HUES64 (cell line): ENCODE data around the gene TYROBP.
A peak's percentile ranks its signal among the peaks of the same experiment; 100 is the strongest.

ENCODE experiments used
- H3K27ac ChIP-seq: 2 replicates; pipeline ENCODE4 v1.7.0; 2013; ENCODE audit warnings: low read depth, low read length, inconsistent platforms
- H3K27me3 ChIP-seq: 2 replicates; pipeline ENCODE4 v1.6.1; 2013; ENCODE audit warnings: mild to moderate bottlenecking, low read length; ENCODE audit not compliant: insufficient read depth
- H3K36me3 ChIP-seq: 2 replicates; pipeline ENCODE4 v1.6.1; 2013; ENCODE audit warnings: mild to moderate bottlenecking, low read length; ENCODE audit not compliant: insufficient read depth
- H3K4me1 ChIP-seq: 2 replicates; pipeline ENCODE4 v1.6.1; 2013; ENCODE audit warnings: mild to moderate bottlenecking, low read length, moderate library complexity; ENCODE audit not compliant: insufficient read depth
- H3K4me3 ChIP-seq: 2 replicates; pipeline ENCODE4 v1.5.1; 2013; ENCODE audit warnings: mild to moderate bottlenecking, low read length, moderate library complexity
- H3K9ac ChIP-seq: 2 replicates; pipeline ENCODE4 v1.6.1; 2013; ENCODE audit warnings: mild to moderate bottlenecking, low read depth, low read length
- H3K9me3 ChIP-seq: 2 replicates; pipeline ENCODE4 v1.6.1; 2013; ENCODE audit warnings: low read depth, low read length; ENCODE audit not compliant: insufficient read depth
- WGBS: fragments of 150-250, 120-280 bp; methylation state at CpG from one replicate; pipeline ENCODE4 v1.1.7; 2013; ENCODE audit warnings: missing lambda C conversion rate; 5-methylcytosine and 5-hydroxymethylcytosine counted together

The TYROBP gene

DNA sequence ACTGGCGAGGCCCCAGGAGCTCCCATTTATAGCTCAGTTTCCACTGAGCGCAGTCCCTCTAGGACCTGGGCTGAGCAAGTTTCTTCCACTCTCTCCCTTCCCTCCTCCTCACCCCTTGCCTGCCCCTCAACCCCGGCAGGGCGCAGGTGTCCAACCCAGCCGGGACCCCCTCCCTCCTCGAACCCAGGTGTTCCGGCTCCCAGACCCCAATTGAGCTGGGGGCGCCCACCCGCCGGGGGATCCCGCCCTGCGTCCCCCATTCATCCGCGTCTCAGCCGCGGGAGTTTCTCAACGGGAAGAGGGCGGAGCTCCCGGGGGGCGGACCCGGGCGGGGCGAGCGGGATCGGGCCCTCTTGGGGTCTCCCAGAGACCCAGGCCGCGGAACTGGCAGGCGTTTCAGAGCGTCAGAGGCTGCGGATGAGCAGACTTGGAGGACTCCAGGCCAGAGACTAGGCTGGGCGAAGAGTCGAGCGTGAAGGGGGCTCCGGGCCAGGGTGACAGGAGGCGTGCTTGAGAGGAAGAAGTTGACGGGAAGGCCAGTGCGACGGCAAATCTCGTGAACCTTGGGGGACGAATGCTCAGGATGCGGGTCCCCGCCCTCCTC, 51.4 kb downstream of the TYROBP start, which contains the start of gene KIRREL2:
TSS of gene KIRREL2 (plus strand) at position 366 of the 604 bp plus-strand sequence. CDS start at position 575, 209 bp downstream.
- H3K27me3 ChIP-seq: peaks cover 73% of the 10 kb centered on the region
- peaks cover 2% of the 10 kb centered on the region; the same call in 1 of the 2 replicates for H3K4me1 ChIP-seq
- 1% methylated on average over 42 of the region's 42 CpGs for WGBS
- H3K27ac ChIP-seq: no peak within 1 kb of the TSS
- no peak within 1 kb of the TSS for H3K9ac ChIP-seq
- H3K4me3 ChIP-seq: peak within 1 kb of the TSS; percentile 60
- H3K9me3 ChIP-seq: no peaks in the 10 kb centered on the region
- H3K36me3 ChIP-seq: no peaks in the 10 kb centered on the region
